Small intestine (tissue), 7 donors: ENCODE measurements around the gene SMIM38. TPM values are rescaled to one million over a fixed set of nuclear protein-coding genes. Genes with fewer than 3 reads are reported as not detected.

ENCODE experiments used
- DNase-seq, 2 donors: peaks; one replicate each; pipeline versions ENCODE4 v3.0.0 to v3.0.0-alpha.2; 2013
- FAIRE-seq: peaks from 2 replicates; lab custom pipeline; 2012; peaks lifted over from hg19 to GRCh38; lab: Jason Lieb, UNC
- H3K27ac ChIP-seq, 3 donors: one replicate each; pipeline ENCODE4 v1.5.1; 2013; ENCODE audit warnings: low read length in 2 of 3, mild to moderate bottlenecking in 2 of 3, control low read depth in 1 of 3, inconsistent platforms in 1 of 3, low read depth in 1 of 3, moderate library complexity in 1 of 3
- H3K27me3 ChIP-seq, 3 donors: one replicate each; pipeline ENCODE4 v1.6.1; 2013; ENCODE audit warnings: low read length in 3 of 3, inconsistent platforms in 1 of 3; ENCODE audit not compliant: control insufficient read depth in 3 of 3, insufficient read depth in 3 of 3
- H3K36me3 ChIP-seq, 3 donors: one replicate each; pipeline ENCODE4 v1.6.1; 2013; ENCODE audit warnings: low read length in 3 of 3, inconsistent platforms in 1 of 3, low read depth in 1 of 3, mild to moderate bottlenecking in 1 of 3, moderate library complexity in 1 of 3; ENCODE audit not compliant: control insufficient read depth in 3 of 3, insufficient read depth in 2 of 3
- H3K4me1 ChIP-seq, 3 donors: one replicate each; pipeline ENCODE4 v1.6.1; 2013; ENCODE audit warnings: low read length in 2 of 3, inconsistent platforms in 1 of 3, low read depth in 1 of 3, mild to moderate bottlenecking in 1 of 3, moderate library complexity in 1 of 3; ENCODE audit not compliant: control insufficient read depth in 3 of 3, insufficient read depth in 2 of 3
- H3K4me3 ChIP-seq, 3 donors: one replicate each; pipeline ENCODE4 v1.5.1; 2013; ENCODE audit warnings: low read length in 3 of 3, control low read depth in 1 of 3, inconsistent platforms in 1 of 3, low read depth in 1 of 3, mild to moderate bottlenecking in 1 of 3, moderate library complexity in 1 of 3
- H3K9me3 ChIP-seq, 2 donors: one replicate each; pipeline ENCODE4 v1.6.1; 2013; ENCODE audit warnings: low read depth in 1 of 2, low read length in 1 of 2; ENCODE audit not compliant: control insufficient read depth in 2 of 2, insufficient read depth in 1 of 2
- WGBS, 3 donors: extraction: QIAGEN DNeasy Blood & Tissue Kit; methylation state at CpG; one replicate each; pipeline ENCODE4 v1.1.7; 2013; 5-methylcytosine and 5-hydroxymethylcytosine counted together
- polyA plus RNA-seq, 4 donors: library from polyadenylated mRNA; stranded (reverse) in 3 of 4; unstranded in 1 of 4; fragments of 200-250 nt in 3 of 4; fragments of 120-200 nt in 1 of 4; gene quantifications; one replicate each; pipeline versions ENCODE4 v1.2.1 to v1.2.3, GENCODE V29; 2013
- donor health status: healthy with polysubstance abuse.
- donor health status: control.
- donor health status: control.
- donor health status: Bipolar disorder and iron deficiency.
- donor health status: healthy.

SMIM38 gene
- polyA plus RNA-seq, 4 donors = 0.09 to 0.24 TPM; not detected in 2

GRCh38 chr11:69125861-69126260 is 29.9 kb upstream of the SMIM38 start:
- Histone ChIP-seq H3K4me1 (peaks cover 0 to 19% (median 6%) of the 10 kb centered on the region in 3 donors), H3K27me3 (no peaks in the 10 kb centered on the region), H3K9me3 (peaks cover 0 to 9% of the 10 kb centered on the region in 2 donors), H3K36me3 (peaks cover 0 to 4% (median 0%) of the 10 kb centered on the region in 3 donors), H3K27ac (no peak overlapping the region), H3K4me3 (no peak overlapping the region)
- WGBS, 3 donors = 87 to 91% (median 89%) methylated on average over 3 of the region's 3 CpGs
- FAIRE-seq (no peak), DNase-seq (no peak)

- Histone ChIP-seq H3K4me1 (peaks cover 0 to 19% (median 6%) of the 10 kb centered on the region in 3 donors), H3K9me3 (peaks cover 0 to 9% of the 10 kb centered on the region in 2 donors), H3K36me3 (peaks cover 0 to 4% (median 0%) of the 10 kb centered on the region in 3 donors), H3K27ac (no peak overlapping the region), H3K27me3 (no peaks in the 10 kb centered on the region), H3K4me3 (no peak overlapping the region)
- 91 to 92% (median 91%) methylated on average over 12 of the region's 12 CpGs for WGBS, 3 donors
- DNase-seq (no peak), FAIRE-seq (no peak)
Measured at GRCh38 chr11:69126286-69126685, 29.4 kb upstream of the SMIM38 start.

GRCh38 chr11:69127081-69127850 is 28.5 kb upstream of the SMIM38 start:
- Histone ChIP-seq H3K36me3 (no peaks in the 10 kb centered on the region), H3K4me3 (no peak overlapping the region), H3K27me3 (no peaks in the 10 kb centered on the region), H3K4me1 (peaks cover 0 to 22% (median 6%) of the 10 kb centered on the region in 3 donors), H3K27ac (no peak overlapping the region), H3K9me3 (peaks cover 0 to 9% of the 10 kb centered on the region in 2 donors)
- WGBS, 3 donors = 76 to 83% (median 82%) methylated on average over 22 to 26 of the region's 26 CpGs
- FAIRE-seq = no peak
- DNase-seq = no peak

DNA sequence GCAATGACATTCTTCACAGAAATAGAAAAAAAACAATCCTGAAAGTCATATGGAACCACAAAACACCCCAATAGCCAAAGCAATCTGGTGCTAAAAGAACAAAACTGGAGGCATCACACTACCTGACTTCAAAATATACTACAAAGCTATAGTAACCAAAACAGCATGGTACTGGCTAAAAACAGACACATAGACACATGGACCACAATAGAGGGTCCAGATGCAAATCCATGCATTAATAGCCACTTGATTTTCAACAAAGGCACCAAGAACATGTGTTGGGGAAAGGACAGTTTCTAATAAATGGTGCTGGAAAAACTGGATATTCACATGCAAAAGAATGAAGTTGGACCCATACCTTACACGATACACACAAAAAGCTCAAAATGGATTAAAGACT is 27.9 kb upstream of the SMIM38 start:
- H3K36me3 ChIP-seq = no peaks in the 10 kb centered on the region
- H3K4me3 ChIP-seq = no peak overlapping the region
- DNase-seq (no peak), FAIRE-seq (no peak)
- 91 to 94% (median 92%) methylated on average over 1 of the region's 1 CpG for WGBS, 3 donors
- H3K27me3 ChIP-seq = no peaks in the 10 kb centered on the region
- H3K27ac ChIP-seq = no peak overlapping the region
- H3K4me1 ChIP-seq = peaks cover 0 to 16% (median 5%) of the 10 kb centered on the region in 3 donors
- peaks cover 0 to 11% of the 10 kb centered on the region in 2 donors for H3K9me3 ChIP-seq

- H3K36me3 ChIP-seq = no peaks in the 10 kb centered on the region
- no peak overlapping the region for H3K4me3 ChIP-seq
- no peak for DNase-seq
- H3K4me1 ChIP-seq = peaks cover 0 to 5% (median 0%) of the 10 kb centered on the region in 3 donors
- no peaks in the 10 kb centered on the region for H3K27me3 ChIP-seq
- WGBS, 3 donors = 92 to 96% (median 93%) methylated on average over 2 of the region's 2 CpGs
- no peak for FAIRE-seq
- H3K27ac ChIP-seq = no peak overlapping the region
- peaks cover 0 to 15% of the 10 kb centered on the region in 2 donors for H3K9me3 ChIP-seq
Measured at GRCh38 chr11:69129053-69129452, 26.7 kb upstream of the SMIM38 start.

GRCh38 chr11:69129647-69130046 is 26.1 kb upstream of the SMIM38 start:
- Histone ChIP-seq H3K9me3 (peaks cover 0 to 15% of the 10 kb centered on the region in 2 donors), H3K4me1 (peaks cover 0 to 5% (median 0%) of the 10 kb centered on the region in 3 donors), H3K36me3 (peaks cover 0 to under 1% (median 0%) of the 10 kb centered on the region in 3 donors), H3K4me3 (no peak overlapping the region), H3K27me3 (no peaks in the 10 kb centered on the region), H3K27ac (no peak overlapping the region)
- WGBS, 3 donors = 92 to 93% (median 93%) methylated on average over 7 of the region's 7 CpGs
- FAIRE-seq (no peak), DNase-seq (no peak)

- DNase-seq (no peak), FAIRE-seq (no peak)
- Histone ChIP-seq H3K9me3 (peaks cover 0 to 15% of the 10 kb centered on the region in 2 donors), H3K27me3 (no peaks in the 10 kb centered on the region), H3K4me1 (peaks cover 0 to 5% (median 0%) of the 10 kb centered on the region in 3 donors), H3K36me3 (peaks cover 0 to 4% (median 0%) of the 10 kb centered on the region in 3 donors), H3K27ac (no peak overlapping the region), H3K4me3 (no peak overlapping the region)
- WGBS, 3 donors = 64 to 69% (median 66%) methylated on average over 9 of the region's 9 CpGs
Measured at GRCh38 chr11:69130654-69131053, 25.1 kb upstream of the SMIM38 start.

- 84 to 90% (median 86%) methylated on average over 11 of the region's 11 CpGs for WGBS, 3 donors
- peaks cover 0 to 4% (median 0%) of the 10 kb centered on the region in 3 donors for H3K36me3 ChIP-seq
- H3K9me3 ChIP-seq = peaks cover 0 to 15% of the 10 kb centered on the region in 2 donors
- no peak overlapping the region for H3K27ac ChIP-seq
- H3K4me3 ChIP-seq = no peak overlapping the region
- DNase-seq (no peak), FAIRE-seq (no peak)
- H3K4me1 ChIP-seq = peaks cover 0 to 5% (median 0%) of the 10 kb centered on the region in 3 donors
- no peaks in the 10 kb centered on the region for H3K27me3 ChIP-seq
Measured at GRCh38 chr11:69131121-69131566, 24.6 kb upstream of the SMIM38 start.
